LNCAP (cell line): ENCODE data around the gene UBE2H.

ENCODE experiments used
- CTCF ChIP-seq: fragments of 450-650 bp; IDR thresholded peaks from 2 replicates; pipeline ENCODE4 v1.5.1; 2017; ENCODE audit warnings: mild to moderate bottlenecking

The UBE2H gene

DNA sequence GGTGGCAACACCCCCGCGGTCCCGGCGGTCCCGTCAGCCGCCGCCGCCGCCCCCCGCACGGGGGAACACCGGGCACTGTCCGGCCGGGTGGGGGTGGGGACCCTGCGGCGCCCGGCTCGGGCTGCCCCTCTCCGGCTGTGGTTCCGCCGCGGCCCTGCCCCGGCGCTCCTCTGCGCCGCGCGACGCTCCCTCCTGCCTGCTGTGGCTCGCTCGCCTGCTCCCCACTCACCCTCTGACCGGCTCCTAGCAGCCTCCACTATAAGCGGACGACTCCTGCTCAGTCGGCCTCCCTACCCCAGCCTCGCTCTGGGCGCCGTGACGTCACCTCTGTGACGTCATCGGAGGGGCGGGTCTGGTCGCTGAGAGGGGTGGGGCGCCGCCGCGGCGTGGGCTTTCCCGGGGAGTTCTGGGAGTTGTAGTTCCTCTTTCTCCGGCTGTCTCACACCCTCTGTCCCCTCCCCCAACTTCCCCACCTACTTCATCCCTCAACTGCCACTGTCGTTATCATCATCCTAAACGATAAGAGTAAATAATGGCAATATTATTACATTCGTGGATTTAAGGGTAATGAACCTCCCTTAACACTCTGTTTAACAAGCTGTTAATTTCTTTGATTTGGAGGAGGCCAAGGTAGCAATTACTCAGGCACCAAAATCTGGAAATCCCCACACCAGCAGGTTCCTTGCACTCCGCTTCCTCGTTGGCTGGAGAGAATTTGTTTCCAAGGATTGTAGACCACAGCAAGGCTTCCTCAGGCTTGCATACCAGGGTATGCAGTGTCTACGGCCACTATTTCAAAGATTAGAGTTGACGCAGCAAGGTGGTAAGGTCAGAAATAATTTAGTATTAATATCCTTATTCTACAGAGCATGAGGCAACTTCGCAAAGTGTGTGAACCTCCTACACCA lies at the start of gene UBE2H:
Gene UBE2H (minus strand): TSS at position 308 of the 908 bp plus-strand sequence. CDS start 405 bp downstream, outside the sequence.
- no peak for TF ChIP-seq CTCF

GRCh38 chr7:129998446-129998845 lies 45.7 kb upstream of the UBE2H start:
- no peak for TF ChIP-seq CTCF

- TF ChIP-seq CTCF = no peak
Observed at GRCh38 chr7:129997285-129997684, 44.5 kb upstream of the UBE2H start.

- no peak for TF ChIP-seq CTCF
Observed at GRCh38 chr7:129993275-129993674, 40.5 kb upstream of the UBE2H start.

GRCh38 chr7:129990403-129991192 lies 37.8 kb upstream of the UBE2H start:
- no peak for TF ChIP-seq CTCF

DNA sequence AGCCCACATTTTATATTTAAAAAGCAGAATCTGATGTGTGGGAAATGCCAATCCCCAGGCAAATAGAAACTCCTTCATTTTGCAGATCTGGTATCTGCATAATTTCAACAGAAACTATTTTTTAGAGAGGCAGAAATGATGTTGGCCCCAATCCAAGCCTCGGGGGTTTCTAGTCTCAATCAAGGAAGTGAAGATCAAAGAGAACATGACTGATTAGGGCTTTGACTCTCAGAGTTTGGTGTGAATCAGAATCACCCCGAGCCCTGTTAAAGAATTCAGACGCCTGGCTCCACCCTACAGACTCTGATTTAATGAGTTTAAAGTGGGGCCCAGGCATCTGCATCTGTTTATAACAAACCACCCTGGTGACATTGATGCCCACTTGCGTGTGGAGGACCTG lies 36.7 kb upstream of the UBE2H start:
- TF ChIP-seq CTCF = no peak

GRCh38 chr7:129986600-129986999 lies 33.8 kb upstream of the UBE2H start:
- no peak for TF ChIP-seq CTCF
